GM23338 (cell line): ENCODE measurements around the gene ITGB7. TPM values are rescaled to one million over a fixed set of nuclear protein-coding genes. Genes with fewer than 3 reads are reported as not detected.

Experiments
- ATAC-seq: fragments of 200-7000 bp; cut with Tn5 transposase; 3 replicates; pipeline ENCODE4 v1.9.1; 2020
- DNase-seq: peaks from one replicate; pipeline ENCODE4 v3.0.0-alpha.2; 2015; ENCODE audit warnings: low spot score
- H2AFZ ChIP-seq: fragments of 200-600 bp; sonication (generic); 2 replicates; pipeline ENCODE4 v1.8.0; 2016; ENCODE audit warnings: antibody characterized with exemption, mild to moderate bottlenecking, moderate library complexity
- H3F3A ChIP-seq: fragments of 200-600 bp; sonication (generic); replicated peaks from 2 replicates; pipeline ENCODE4 v1.8.0; 2017; ENCODE audit warnings: antibody characterized with exemption, mixed run types, low read depth
- H3K27ac ChIP-seq: fragments of 200-600 bp; sonication (generic); 2 replicates; pipeline ENCODE4 v1.6.1; 2016; ENCODE audit warnings: low read depth
- H3K27me3 ChIP-seq: fragments of 200-600 bp; sonication (generic); 2 replicates; pipeline ENCODE4 v1.8.0; 2016; ENCODE audit warnings: mild to moderate bottlenecking, mixed run types, moderate library complexity; ENCODE audit not compliant: insufficient read depth
- H3K36me3 ChIP-seq: fragments of 200-600 bp; sonication (generic); 2 replicates; pipeline ENCODE4 v1.8.0; 2016; ENCODE audit warnings: mild to moderate bottlenecking; ENCODE audit not compliant: insufficient read depth
- H3K4me1 ChIP-seq: fragments of 200-600 bp; sonication (generic); 2 replicates; pipeline ENCODE4 v1.8.0; 2016; ENCODE audit warnings: mild to moderate bottlenecking, moderate library complexity; ENCODE audit not compliant: insufficient read depth
- H3K4me2 ChIP-seq: fragments of 200-600 bp; sonication (generic); 2 replicates; pipeline ENCODE4 v1.7.1; 2017; ENCODE audit warnings: mixed run types
- H3K4me3 ChIP-seq: fragments of 200-600 bp; sonication (generic); 2 replicates; pipeline ENCODE4 v1.6.1; 2016; ENCODE audit warnings: mixed run types
- H3K79me2 ChIP-seq: fragments of 200-600 bp; sonication (generic); replicated peaks from 2 replicates; pipeline ENCODE4 v1.8.0; 2017; ENCODE audit warnings: mild to moderate bottlenecking; ENCODE audit not compliant: insufficient read depth
- H3K9me2 ChIP-seq: fragments of 200-600 bp; sonication (generic); 2 replicates; pipeline ENCODE4 v1.8.0; 2017; ENCODE audit not compliant: insufficient read depth
- H4K20me1 ChIP-seq: fragments of 200-600 bp; sonication (generic); replicated peaks from 2 replicates; pipeline ENCODE4 v1.8.0; 2017; ENCODE audit warnings: mild to moderate bottlenecking; ENCODE audit not compliant: insufficient read depth
- H3K27ac Mint-ChIP-seq: 2 replicates; pipeline ENCODE4 v1.8.0; 2020; ENCODE audit warnings: inconsistent platforms, mild to moderate bottlenecking, moderate library complexity, mixed read lengths
- H3K27me3 Mint-ChIP-seq: 3 replicates; pipeline ENCODE4 v1.8.0; 2022; ENCODE audit warnings: low read depth, mild to moderate bottlenecking, moderate library complexity, mixed read lengths, inconsistent platforms; ENCODE audit not compliant: insufficient read depth, poor library complexity
- H3K36me3 Mint-ChIP-seq: 3 replicates; pipeline ENCODE4 v1.8.0; 2021; ENCODE audit warnings: low read depth, mild to moderate bottlenecking, inconsistent platforms, moderate library complexity, mixed read lengths
- H3K4me1 Mint-ChIP-seq: 3 replicates; pipeline ENCODE4 v1.8.0; 2020; ENCODE audit warnings: mild to moderate bottlenecking, inconsistent platforms, mixed read lengths
- H3K4me3 Mint-ChIP-seq: 3 replicates; pipeline ENCODE4 v1.8.0; 2021; ENCODE audit warnings: moderate library complexity, mild to moderate bottlenecking, inconsistent platforms, mixed read lengths
- H3K9me3 Mint-ChIP-seq: 3 replicates; pipeline ENCODE4 v1.8.0; 2020; ENCODE audit warnings: moderate library complexity, mild to moderate bottlenecking, inconsistent platforms, mixed read lengths
- CREB1 ChIP-seq: fragments of 250-450 bp; sonication (Bioruptor Pico); IDR thresholded peaks from 2 replicates; pipeline ENCODE4 v1.5.0; 2020; ENCODE audit warnings: low read depth, mild to moderate bottlenecking, moderate library complexity
- EZH2 ChIP-seq: fragments of 200-600 bp; sonication (generic); IDR thresholded peaks from one replicate; pipeline ENCODE4 v1.8.0; 2017; ENCODE audit warnings: antibody characterized with exemption, mild to moderate bottlenecking, low read depth; ENCODE audit not compliant: unreplicated experiment
- EZH2phosphoT487 ChIP-seq: fragments of 200-600 bp; sonication (generic); IDR thresholded peaks from one replicate; pipeline ENCODE4 v1.8.1; 2018; ENCODE audit warnings: antibody characterized with exemption; ENCODE audit not compliant: unreplicated experiment
- JUNB ChIP-seq: IDR thresholded peaks from one replicate; pipeline ENCODE4 v1.6.1; 2016; ENCODE audit warnings: antibody characterized with exemption; ENCODE audit not compliant: unreplicated experiment
- NANOG ChIP-seq: IDR thresholded peaks from 2 replicates; pipeline ENCODE4 v1.6.1; 2016; ENCODE audit warnings: antibody characterized with exemption, borderline replicate concordance
- POLR2AphosphoS5 ChIP-seq: IDR thresholded peaks from 2 replicates; pipeline ENCODE4 v1.6.1; 2016; ENCODE audit warnings: antibody characterized with exemption, low read depth
- STAT1 ChIP-seq: IDR thresholded peaks from one replicate; pipeline ENCODE4 v1.6.1; 2016; ENCODE audit warnings: antibody characterized with exemption; ENCODE audit not compliant: unreplicated experiment
- ZNF114 ChIP-seq: fragments of 250-450 bp; sonication (Bioruptor Pico); IDR thresholded peaks from 2 replicates; pipeline ENCODE4 v1.5.0; 2020; ENCODE audit warnings: mild to moderate bottlenecking, moderate library complexity
- ZNF331 ChIP-seq: fragments of 250-450 bp; sonication (Bioruptor Pico); IDR thresholded peaks from 2 replicates; pipeline ENCODE4 v1.5.0; 2020; ENCODE audit warnings: low read depth, mild to moderate bottlenecking, moderate library complexity
- polyA plus RNA-seq: library from polyadenylated mRNA; unstranded; fragments of >200 nt; fragmentation: Nextera tagmentation; extraction: Ambion mirVana; gene quantifications from 2 replicates; pipeline ENCODE4 v1.2.1, GENCODE V29; 2016
- total RNA-seq: library from RNA; depleted of rRNA; stranded (reverse); fragments of >200 nt; shearing (Covaris generic); gene quantifications from 2 replicates; pipeline ENCODE4 v1.2.3, GENCODE V29; 2014
- TF ChIP-seq, protein P1 (sequence below): fragments of 250-450 bp; sonication (Bioruptor Pico); IDR thresholded peaks from 2 replicates; pipeline ENCODE4 v1.5.0; 2020; ENCODE audit warnings: mild to moderate bottlenecking, moderate library complexity
- TF ChIP-seq, protein P2 (sequence below): IDR thresholded peaks from one replicate; pipeline ENCODE4 v1.6.1; 2018; ENCODE audit warnings: antibody characterized with exemption; ENCODE audit not compliant: unreplicated experiment
- TF ChIP-seq, protein P3 (sequence below): IDR thresholded peaks from 2 replicates; pipeline ENCODE4 v1.6.1; 2016; ENCODE audit warnings: antibody characterized with exemption
- TF ChIP-seq, protein P4 (sequence below), 2 experiments: fragments of 200-600 bp in 1 of 2; sonication (generic) in 1 of 2; conservative IDR thresholded peaks; 2 replicates each; pipeline versions ENCODE4 v1.5.1 to v1.6.1; 2016 to 2017; ENCODE audit warnings: antibody characterized with exemption in 2 of 2, low read depth in 2 of 2, mild to moderate bottlenecking in 2 of 2, moderate library complexity in 1 of 2

The ITGB7 gene
- total and polyA plus RNA-seq, 2 experiments from 2014 or later, result 0.32 TPM; not detected in 1

- no peaks in the 10 kb centered on the region; the same call in 2 of the 3 replicates for H3K9me3 Mint-ChIP-seq
- H3K4me3 Mint-ChIP-seq, result no peak overlapping the region
- Histone ChIP-seq H3K27me3 (peaks cover 23% of the 10 kb centered on the region; the same call in 1 of the 2 replicates), H3F3A (peaks cover 7% of the 10 kb centered on the region; the same call in 1 of the 2 replicates), H3K4me3 (no peak overlapping the region), H2AFZ (no peak overlapping the region), H3K36me3 (no peaks in the 10 kb centered on the region), H3K4me1 (no peaks in the 10 kb centered on the region; the same call in 1 of the 2 replicates), H4K20me1 (no peaks in the 10 kb centered on the region; the same call in 1 of the 2 replicates), H3K9me2 (no peaks in the 10 kb centered on the region), H3K4me2 (no peak overlapping the region), H3K27ac (no peak overlapping the region), H3K79me2 (no peaks in the 10 kb centered on the region)
- H3K36me3 Mint-ChIP-seq, result peaks cover 4% of the 10 kb centered on the region; the same call in 1 of the 3 replicates
- DNase-seq (no peak), ATAC-seq (no peak)
- H3K27me3 Mint-ChIP-seq, result peaks cover 17% of the 10 kb centered on the region
- peaks cover 21% of the 10 kb centered on the region for H3K4me1 Mint-ChIP-seq
- no peak overlapping the region for H3K27ac Mint-ChIP-seq
- TF ChIP-seq, protein P1, sequence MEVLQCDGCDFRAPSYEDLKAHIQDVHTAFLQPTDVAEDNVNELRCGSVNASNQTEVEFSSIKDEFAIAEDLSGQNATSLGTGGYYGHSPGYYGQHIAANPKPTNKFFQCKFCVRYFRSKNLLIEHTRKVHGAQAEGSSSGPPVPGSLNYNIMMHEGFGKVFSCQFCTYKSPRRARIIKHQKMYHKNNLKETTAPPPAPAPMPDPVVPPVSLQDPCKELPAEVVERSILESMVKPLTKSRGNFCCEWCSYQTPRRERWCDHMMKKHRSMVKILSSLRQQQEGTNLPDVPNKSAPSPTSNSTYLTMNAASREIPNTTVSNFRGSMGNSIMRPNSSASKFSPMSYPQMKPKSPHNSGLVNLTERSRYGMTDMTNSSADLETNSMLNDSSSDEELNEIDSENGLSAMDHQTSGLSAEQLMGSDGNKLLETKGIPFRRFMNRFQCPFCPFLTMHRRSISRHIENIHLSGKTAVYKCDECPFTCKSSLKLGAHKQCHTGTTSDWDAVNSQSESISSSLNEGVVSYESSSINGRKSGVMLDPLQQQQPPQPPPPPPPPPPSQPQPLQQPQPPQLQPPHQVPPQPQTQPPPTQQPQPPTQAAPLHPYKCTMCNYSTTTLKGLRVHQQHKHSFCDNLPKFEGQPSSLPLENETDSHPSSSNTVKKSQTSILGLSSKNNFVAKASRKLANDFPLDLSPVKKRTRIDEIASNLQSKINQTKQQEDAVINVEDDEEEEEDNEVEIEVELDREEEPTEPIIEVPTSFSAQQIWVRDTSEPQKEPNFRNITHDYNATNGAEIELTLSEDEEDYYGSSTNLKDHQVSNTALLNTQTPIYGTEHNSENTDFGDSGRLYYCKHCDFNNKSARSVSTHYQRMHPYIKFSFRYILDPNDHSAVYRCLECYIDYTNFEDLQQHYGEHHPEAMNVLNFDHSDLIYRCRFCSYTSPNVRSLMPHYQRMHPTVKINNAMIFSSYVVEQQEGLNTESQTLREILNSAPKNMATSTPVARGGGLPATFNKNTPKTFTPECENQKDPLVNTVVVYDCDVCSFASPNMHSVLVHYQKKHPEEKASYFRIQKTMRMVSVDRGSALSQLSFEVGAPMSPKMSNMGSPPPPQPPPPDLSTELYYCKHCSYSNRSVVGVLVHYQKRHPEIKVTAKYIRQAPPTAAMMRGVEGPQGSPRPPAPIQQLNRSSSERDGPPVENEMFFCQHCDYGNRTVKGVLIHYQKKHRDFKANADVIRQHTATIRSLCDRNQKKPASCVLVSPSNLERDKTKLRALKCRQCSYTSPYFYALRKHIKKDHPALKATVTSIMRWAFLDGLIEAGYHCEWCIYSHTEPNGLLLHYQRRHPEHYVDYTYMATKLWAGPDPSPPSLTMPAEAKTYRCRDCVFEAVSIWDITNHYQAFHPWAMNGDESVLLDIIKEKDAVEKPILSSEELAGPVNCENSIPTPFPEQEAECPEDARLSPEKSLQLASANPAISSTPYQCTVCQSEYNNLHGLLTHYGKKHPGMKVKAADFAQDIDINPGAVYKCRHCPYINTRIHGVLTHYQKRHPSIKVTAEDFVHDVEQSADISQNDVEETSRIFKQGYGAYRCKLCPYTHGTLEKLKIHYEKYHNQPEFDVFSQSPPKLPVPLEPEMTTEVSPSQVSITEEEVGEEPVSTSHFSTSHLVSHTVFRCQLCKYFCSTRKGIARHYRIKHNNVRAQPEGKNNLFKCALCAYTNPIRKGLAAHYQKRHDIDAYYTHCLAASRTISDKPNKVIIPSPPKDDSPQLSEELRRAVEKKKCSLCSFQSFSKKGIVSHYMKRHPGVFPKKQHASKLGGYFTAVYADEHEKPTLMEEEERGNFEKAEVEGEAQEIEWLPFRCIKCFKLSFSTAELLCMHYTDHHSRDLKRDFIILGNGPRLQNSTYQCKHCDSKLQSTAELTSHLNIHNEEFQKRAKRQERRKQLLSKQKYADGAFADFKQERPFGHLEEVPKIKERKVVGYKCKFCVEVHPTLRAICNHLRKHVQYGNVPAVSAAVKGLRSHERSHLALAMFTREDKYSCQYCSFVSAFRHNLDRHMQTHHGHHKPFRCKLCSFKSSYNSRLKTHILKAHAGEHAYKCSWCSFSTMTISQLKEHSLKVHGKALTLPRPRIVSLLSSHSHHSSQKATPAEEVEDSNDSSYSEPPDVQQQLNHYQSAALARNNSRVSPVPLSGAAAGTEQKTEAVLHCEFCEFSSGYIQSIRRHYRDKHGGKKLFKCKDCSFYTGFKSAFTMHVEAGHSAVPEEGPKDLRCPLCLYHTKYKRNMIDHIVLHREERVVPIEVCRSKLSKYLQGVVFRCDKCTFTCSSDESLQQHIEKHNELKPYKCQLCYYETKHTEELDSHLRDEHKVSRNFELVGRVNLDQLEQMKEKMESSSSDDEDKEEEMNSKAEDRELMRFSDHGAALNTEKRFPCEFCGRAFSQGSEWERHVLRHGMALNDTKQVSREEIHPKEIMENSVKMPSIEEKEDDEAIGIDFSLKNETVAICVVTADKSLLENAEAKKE, result no peak
- TF ChIP-seq STAT1 (no peak), EZH2phosphoT487 (no peak), ZNF114 (no peak), ZNF331 (CRISPR knock-in tag) (no peak), NANOG (no peak), JUNB (no peak), POLR2AphosphoS5 (no peak), EZH2 (no peak), CREB1 (CRISPR knock-in tag) (no peak)
- TF ChIP-seq, protein P2, sequence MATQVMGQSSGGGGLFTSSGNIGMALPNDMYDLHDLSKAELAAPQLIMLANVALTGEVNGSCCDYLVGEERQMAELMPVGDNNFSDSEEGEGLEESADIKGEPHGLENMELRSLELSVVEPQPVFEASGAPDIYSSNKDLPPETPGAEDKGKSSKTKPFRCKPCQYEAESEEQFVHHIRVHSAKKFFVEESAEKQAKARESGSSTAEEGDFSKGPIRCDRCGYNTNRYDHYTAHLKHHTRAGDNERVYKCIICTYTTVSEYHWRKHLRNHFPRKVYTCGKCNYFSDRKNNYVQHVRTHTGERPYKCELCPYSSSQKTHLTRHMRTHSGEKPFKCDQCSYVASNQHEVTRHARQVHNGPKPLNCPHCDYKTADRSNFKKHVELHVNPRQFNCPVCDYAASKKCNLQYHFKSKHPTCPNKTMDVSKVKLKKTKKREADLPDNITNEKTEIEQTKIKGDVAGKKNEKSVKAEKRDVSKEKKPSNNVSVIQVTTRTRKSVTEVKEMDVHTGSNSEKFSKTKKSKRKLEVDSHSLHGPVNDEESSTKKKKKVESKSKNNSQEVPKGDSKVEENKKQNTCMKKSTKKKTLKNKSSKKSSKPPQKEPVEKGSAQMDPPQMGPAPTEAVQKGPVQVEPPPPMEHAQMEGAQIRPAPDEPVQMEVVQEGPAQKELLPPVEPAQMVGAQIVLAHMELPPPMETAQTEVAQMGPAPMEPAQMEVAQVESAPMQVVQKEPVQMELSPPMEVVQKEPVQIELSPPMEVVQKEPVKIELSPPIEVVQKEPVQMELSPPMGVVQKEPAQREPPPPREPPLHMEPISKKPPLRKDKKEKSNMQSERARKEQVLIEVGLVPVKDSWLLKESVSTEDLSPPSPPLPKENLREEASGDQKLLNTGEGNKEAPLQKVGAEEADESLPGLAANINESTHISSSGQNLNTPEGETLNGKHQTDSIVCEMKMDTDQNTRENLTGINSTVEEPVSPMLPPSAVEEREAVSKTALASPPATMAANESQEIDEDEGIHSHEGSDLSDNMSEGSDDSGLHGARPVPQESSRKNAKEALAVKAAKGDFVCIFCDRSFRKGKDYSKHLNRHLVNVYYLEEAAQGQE, result no peak
- TF ChIP-seq, protein P3, sequence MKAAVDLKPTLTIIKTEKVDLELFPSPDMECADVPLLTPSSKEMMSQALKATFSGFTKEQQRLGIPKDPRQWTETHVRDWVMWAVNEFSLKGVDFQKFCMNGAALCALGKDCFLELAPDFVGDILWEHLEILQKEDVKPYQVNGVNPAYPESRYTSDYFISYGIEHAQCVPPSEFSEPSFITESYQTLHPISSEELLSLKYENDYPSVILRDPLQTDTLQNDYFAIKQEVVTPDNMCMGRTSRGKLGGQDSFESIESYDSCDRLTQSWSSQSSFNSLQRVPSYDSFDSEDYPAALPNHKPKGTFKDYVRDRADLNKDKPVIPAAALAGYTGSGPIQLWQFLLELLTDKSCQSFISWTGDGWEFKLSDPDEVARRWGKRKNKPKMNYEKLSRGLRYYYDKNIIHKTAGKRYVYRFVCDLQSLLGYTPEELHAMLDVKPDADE, result no peak
- TF ChIP-seq, protein P4, sequence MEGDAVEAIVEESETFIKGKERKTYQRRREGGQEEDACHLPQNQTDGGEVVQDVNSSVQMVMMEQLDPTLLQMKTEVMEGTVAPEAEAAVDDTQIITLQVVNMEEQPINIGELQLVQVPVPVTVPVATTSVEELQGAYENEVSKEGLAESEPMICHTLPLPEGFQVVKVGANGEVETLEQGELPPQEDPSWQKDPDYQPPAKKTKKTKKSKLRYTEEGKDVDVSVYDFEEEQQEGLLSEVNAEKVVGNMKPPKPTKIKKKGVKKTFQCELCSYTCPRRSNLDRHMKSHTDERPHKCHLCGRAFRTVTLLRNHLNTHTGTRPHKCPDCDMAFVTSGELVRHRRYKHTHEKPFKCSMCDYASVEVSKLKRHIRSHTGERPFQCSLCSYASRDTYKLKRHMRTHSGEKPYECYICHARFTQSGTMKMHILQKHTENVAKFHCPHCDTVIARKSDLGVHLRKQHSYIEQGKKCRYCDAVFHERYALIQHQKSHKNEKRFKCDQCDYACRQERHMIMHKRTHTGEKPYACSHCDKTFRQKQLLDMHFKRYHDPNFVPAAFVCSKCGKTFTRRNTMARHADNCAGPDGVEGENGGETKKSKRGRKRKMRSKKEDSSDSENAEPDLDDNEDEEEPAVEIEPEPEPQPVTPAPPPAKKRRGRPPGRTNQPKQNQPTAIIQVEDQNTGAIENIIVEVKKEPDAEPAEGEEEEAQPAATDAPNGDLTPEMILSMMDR (conservative IDR thresholded peaks at IDR 0.05; ENCODE audit: low read depth in 2 of 2), result no peak
Measured at GRCh38 chr12:53204351-53204750, 2.7 kb downstream of the ITGB7 start.
